GM12878 (cell line): Measurements from ENCODE around the gene APCDD1. TPM values are rescaled to one million over a fixed set of nuclear protein-coding genes. Genes with fewer than 3 reads are reported as not detected.

Experiments
- ATAC-seq: fragments of 200-7000 bp; cut with Tn5 transposase; 3 replicates; pipeline ENCODE4 v1.9.1; 2020; ENCODE audit warnings: mild to moderate bottlenecking, moderate library complexity
- BruUV-seq: library from RNA; stranded (reverse); fragments of 400-500 nt; replicated peaks from 2 replicates; lab custom pipeline; 2021; lab: Mats Ljungman, UMichigan
- CTCF ChIA-PET: fragments of 300-600 bp; sonication (Branson Sonifier 250); formaldehyde crosslinking; extraction: SDS; loops from one replicate; lab custom pipeline; 2021; ENCODE audit warnings: inconsistent platforms; lab: Yijun Ruan, JAX
- POLR2A ChIA-PET: fragments of 350-600 bp; formaldehyde crosslinking; extraction: SDS; loops from one replicate; lab custom pipeline; 2021; ENCODE audit warnings: inconsistent platforms; lab: Charles Lee
- RAD21 ChIA-PET: fragments of 300-600 bp; sonication (Branson Sonifier 250); formaldehyde crosslinking; loops from one replicate; lab custom pipeline; 2023; ENCODE audit warnings: antibody characterized with exemption; ENCODE audit not compliant: unreplicated experiment; lab: Charles Lee
- SMC1A ChIA-PET: fragments of 300-600 bp; sonication (Branson Sonifier 250); formaldehyde crosslinking; loops from one replicate; lab custom pipeline; 2023; ENCODE audit not compliant: unreplicated experiment, uncharacterized antibody; lab: Charles Lee
- DNase-seq: peaks from one replicate; pipeline ENCODE4 v3.0.0-alpha.2; 2011; ENCODE audit warnings: low read depth, low spot score
- FAIRE-seq: peaks from 3 replicates; lab custom pipeline; 2011; peaks lifted over from hg19 to GRCh38; lab: Jason Lieb, UNC
- H2AFZ ChIP-seq: 2 replicates; pipeline ENCODE4 v1.6.0; 2011; ENCODE audit warnings: low read depth, low read length, control low read depth; ENCODE audit not compliant: control insufficient read depth
- H3K27ac ChIP-seq: 2 replicates; pipeline ENCODE4 v1.5.1; 2011; ENCODE audit warnings: control low read depth; ENCODE audit not compliant: control insufficient read depth, insufficient read depth
- H3K27me3 ChIP-seq, 2 experiments: replicated peaks in 1 of 2; 2 replicates each; pipeline versions ENCODE4 v1.6.0 to v1.6.1; 2011; ENCODE audit warnings: low read length in 1 of 2; ENCODE audit not compliant: control insufficient read depth in 2 of 2, insufficient read depth in 2 of 2
- H3K36me3 ChIP-seq, 2 experiments: 2 replicates each; pipeline ENCODE4 v1.5.1; 2011; ENCODE audit warnings: low read length in 1 of 2; ENCODE audit not compliant: control insufficient read depth in 2 of 2, insufficient read depth in 2 of 2
- H3K4me1 ChIP-seq: 2 replicates; pipeline ENCODE4 v1.6.1; 2011; ENCODE audit warnings: mild to moderate bottlenecking, low read length, moderate library complexity, mixed read lengths; ENCODE audit not compliant: control insufficient read depth, insufficient read depth
- H3K4me2 ChIP-seq: 2 replicates; pipeline ENCODE4 v1.6.0; 2011; ENCODE audit warnings: control low read depth; ENCODE audit not compliant: control insufficient read depth, insufficient read depth
- H3K4me3 ChIP-seq: fragments of 200-600 bp; sonication (generic); 2 replicates; pipeline ENCODE4 v1.5.1; 2016
- H3K79me2 ChIP-seq: 2 replicates; pipeline ENCODE4 v1.6.0; 2011; ENCODE audit warnings: low read length; ENCODE audit not compliant: control insufficient read depth, insufficient read depth
- H3K9ac ChIP-seq: 2 replicates; pipeline ENCODE4 v1.8.0; 2011; ENCODE audit warnings: low read length, control low read depth, mixed read lengths; ENCODE audit not compliant: control insufficient read depth, insufficient read depth
- H3K9me3 ChIP-seq: replicated peaks from 3 replicates; pipeline ENCODE4 v1.5.1; 2011; ENCODE audit warnings: mild to moderate bottlenecking, low read length; ENCODE audit not compliant: control insufficient read depth, insufficient read depth
- H4K20me1 ChIP-seq: 2 replicates; pipeline ENCODE4 v1.6.0; 2011; ENCODE audit not compliant: control insufficient read depth, insufficient read depth
- BCL3 ChIP-seq: IDR thresholded peaks from 2 replicates; pipeline ENCODE4 v1.6.1; 2011; ENCODE audit warnings: borderline replicate concordance, low read depth, mild to moderate bottlenecking, moderate library complexity, low read length; ENCODE audit not compliant: insufficient read depth, poor library complexity, severe bottlenecking
- BHLHE40 ChIP-seq, 2 experiments: fragments of 450-650 bp in 1 of 2; IDR thresholded peaks; 2 replicates each; pipeline ENCODE4 v1.6.1; 2011 to 2017; ENCODE audit warnings: low read depth in 2 of 2, borderline replicate concordance in 1 of 2, improper control_type of control experiment in 1 of 2, low read length in 1 of 2, mild to moderate bottlenecking in 1 of 2
- ETV6 ChIP-seq, 2 experiments: fragments of 450-650 bp in 1 of 2; IDR thresholded peaks in 1 of 2; conservative IDR thresholded peaks in 1 of 2; 2 replicates each; pipeline ENCODE4 v1.6.1; 2014; ENCODE audit warnings: antibody characterized with exemption in 1 of 2, borderline replicate concordance in 1 of 2, low read depth in 1 of 2, mild to moderate bottlenecking in 1 of 2, moderate library complexity in 1 of 2
- HDAC2 ChIP-seq: fragments of 200-600 bp; sonication (generic); IDR thresholded peaks from 2 replicates; pipeline ENCODE4 v1.6.1; 2017
- HDGF ChIP-seq: fragments of 450-650 bp; IDR thresholded peaks from 2 replicates; pipeline ENCODE4 v1.6.1; 2016; ENCODE audit warnings: antibody characterized with exemption
- MEF2B ChIP-seq: fragments of 450-650 bp; IDR thresholded peaks from 2 replicates; pipeline ENCODE4 v1.6.1; 2018; ENCODE audit warnings: mild to moderate bottlenecking, moderate library complexity; ENCODE audit not compliant: partially characterized antibody, poor library complexity, severe bottlenecking
- MYB ChIP-seq: fragments of 150-350 bp; IDR thresholded peaks from 2 replicates; pipeline ENCODE4 v1.6.1; 2014; ENCODE audit warnings: mild to moderate bottlenecking, low read depth, low read length, borderline replicate concordance
- NKRF ChIP-seq: fragments of 450-650 bp; conservative IDR thresholded peaks from 2 replicates; pipeline ENCODE4 v1.6.1; 2017; ENCODE audit warnings: mild to moderate bottlenecking, moderate library complexity
- PAX8 ChIP-seq: fragments of 450-650 bp; IDR thresholded peaks from 2 replicates; pipeline ENCODE4 v1.6.1; 2017; ENCODE audit warnings: mild to moderate bottlenecking, moderate library complexity
- PML ChIP-seq: IDR thresholded peaks from 2 replicates; pipeline ENCODE4 v1.6.1; 2012; ENCODE audit warnings: low read length, inconsistent platforms
- RUNX3 ChIP-seq: IDR thresholded peaks from 2 replicates; pipeline ENCODE4 v1.6.1; 2012; ENCODE audit warnings: low read length, inconsistent platforms
- USF2 ChIP-seq: IDR thresholded peaks from 2 replicates; pipeline ENCODE4 v1.6.1; 2011; ENCODE audit warnings: low read depth, low read length, improper control_type of control experiment, borderline replicate concordance
- ZNF24 ChIP-seq: fragments of 450-650 bp; IDR thresholded peaks from 2 replicates; pipeline ENCODE4 v1.6.1; 2017; ENCODE audit warnings: antibody characterized with exemption, mild to moderate bottlenecking
- WGBS: methylation state at CpG from one replicate; pipeline ENCODE4 v1.1.6; 2016; ENCODE audit warnings: low lambda C conversion rate; ENCODE audit not compliant: insufficient replicate concordance, insufficient coverage; ENCODE audit errors: missing lambda C conversion rate; 5-methylcytosine and 5-hydroxymethylcytosine counted together
- in situ Hi-C: fragments of 300-500 bp; cut with MboI; formaldehyde crosslinking; loops from 9 replicates; pipeline ENCODE4 v1.14.3; 2018; ENCODE audit warnings: mixed read lengths
- intact Hi-C: fragments of 100-400 bp; cut with micrococcal nuclease; formaldehyde crosslinking; loops from one replicate; pipeline ENCODE4 v1.14.2; 2022; ENCODE audit not compliant: unreplicated experiment
- polyA plus RNA-seq, 11 experiments: library from polyadenylated mRNA; depleted of rRNA in 4 of 11; unstranded in 6 of 11; stranded (reverse) in 5 of 11; fragments of >200 nt; fragmentation: Nextera tagmentation in 4 of 11; fragmentation: Illumina TruSeq in 1 of 11; extraction: Ambion mirVana in 4 of 11; extraction: Trizol in 1 of 11; gene quantifications; 1 replicate in 1 of 11; 2 replicates in 10 of 11; pipeline versions ENCODE4 v1.2.1 to v1.2.3, GENCODE V29; 2011 to 2016; ENCODE audit warnings: inconsistent platforms in 2 of 11, missing spikeins in 2 of 11, low read depth in 1 of 11
- total RNA-seq, 4 experiments: library from RNA; depleted of rRNA in 3 of 4; stranded (reverse); fragments of >200 nt in 3 of 4; fragmentation: Illumina TruSeq in 1 of 4; extraction: Trizol in 1 of 4; gene quantifications; 2 replicates each; pipeline versions ENCODE4 v1.2.1 to v1.2.3, GENCODE V29; 2013 to 2021

The APCDD1 gene
- total and polyA plus RNA-seq, 10 of the 15 experiments (the other 5 are each of a cell fraction or from before 2014, with no cell fraction given), result not detected

- POLR2A ChIA-PET, result interaction anchor here (0.5 kb wide), 1 partner anchor 340 kb away, joined by 10 read pairs; no protein-coding TSS in a partner anchor
- H3K79me2 ChIP-seq, result no peaks in the 10 kb centered on the region
- H3K9me3 ChIP-seq, result no peaks in the 10 kb centered on the region
- DNase-seq (no peak), FAIRE-seq (no peak), ATAC-seq (no peak)
- in situ Hi-C loops, result no loop called here
- no TSS peak for BruUV-seq
- RAD21 ChIA-PET, result no interaction called here
- SMC1A ChIA-PET, result interaction anchor here (2.1 kb wide), 1 partner anchor 15 kb away, joined by 5 read pairs; no protein-coding TSS in a partner anchor
- H4K20me1 ChIP-seq, result no peaks in the 10 kb centered on the region
- no peak overlapping the region for H3K9ac ChIP-seq
- no peak overlapping the region for H3K4me2 ChIP-seq
- H3K27ac ChIP-seq, result no peak overlapping the region
- WGBS, result 0% methylated on average over 2 of the region's 2 CpGs
- TF ChIP-seq USF2, result no peak
- no peak for TF ChIP-seq RUNX3
- TF ChIP-seq MYB, result no peak
- no peak for TF ChIP-seq ETV6 (conservative IDR thresholded peaks at IDR 0.05 in 1 of 2, IDR thresholded peaks at IDR 0.05 in 1 of 2; ENCODE audit: borderline replicate concordance in 1 of 2, low read depth in 1 of 2)
- no peak for TF ChIP-seq HDAC2
- TF ChIP-seq BCL3, result no peak
- TF ChIP-seq PML, result no peak
- TF ChIP-seq MEF2B, result no peak
- no peak for TF ChIP-seq PAX8
- TF ChIP-seq BHLHE40 (IDR thresholded peaks at IDR 0.05; ENCODE audit: borderline replicate concordance in 1 of 2, low read depth in 2 of 2, low read length in 1 of 2), result no peak
- TF ChIP-seq HDGF, result no peak
- TF ChIP-seq NKRF, result no peak
- no peak for TF ChIP-seq ZNF24
- no peak overlapping the region for H3K4me3 ChIP-seq
- no peaks in the 10 kb centered on the region for H3K4me1 ChIP-seq
- no peaks in the 10 kb centered on the region for H3K36me3 ChIP-seq
- H3K27me3 ChIP-seq, result peaks cover 10 to 16% of the 10 kb centered on the region in 2 experiments
- CTCF ChIA-PET, result interaction anchor here (0.7 kb wide), 1 partner anchor 9 kb away, joined by 3 read pairs; no protein-coding TSS in a partner anchor
- intact Hi-C loops, result no loop called here
- no peak overlapping the region for H2AFZ ChIP-seq
These were observed 3.4 kb upstream of the APCDD1 start for GRCh38 chr18:10450986-10451385.
